Measurements from ENCODE around the gene EME2. TPM values are rescaled to one million over a fixed set of nuclear protein-coding genes. Genes with fewer than 3 reads are reported as not detected.

Gene EME2
- total RNA-seq, 1 experiment from 2014 or later: 63.6 TPM

GRCh38 chr16:1773703-1774447, 1.3 kb downstream of the EME2 start:
- Histone ChIP-seq H3K4ac (ENCODE audit: low read depth, low read length) (no peak overlapping the region), H4K5ac (ENCODE audit: insufficient read length, low read depth, low read length) (no peak overlapping the region), H3K9me3 (ENCODE audit: control insufficient read depth, low read depth, low read length) (no peaks in the 10 kb centered on the region), H2BK15ac (ENCODE audit: low read depth, low read length) (no peak overlapping the region), H4K8ac (replicated peaks; ENCODE audit: insufficient read length, low read depth, low read length) (no peak overlapping the region), H3K9ac (ENCODE audit: extremely low read depth, insufficient read length, low read length) (peak overlapping the region; percentile 56), H2AFZ (ENCODE audit: low read length) (no peak overlapping the region), H2AK5ac (ENCODE audit: insufficient read length, low read length) (no peak overlapping the region), H3K27me3 (ENCODE audit: insufficient read depth, low read length) (no peaks in the 10 kb centered on the region), H2BK5ac (ENCODE audit: insufficient read length, low read length) (no peak overlapping the region), H3K79me2 (ENCODE audit: insufficient read depth, low read length) (no peaks in the 10 kb centered on the region; the same call in 1 of the 2 replicates), H3T11ph (ENCODE audit: low read length) (no peak overlapping the region), H2BK20ac (ENCODE audit: low read depth, low read length, poor library complexity, severe bottlenecking) (no peak overlapping the region), H2BK12ac (ENCODE audit: insufficient read length, low read depth, low read length) (no peak overlapping the region), H3K23ac (ENCODE audit: insufficient read length, low read depth, low read length) (no peak overlapping the region), H3K4me2 (ENCODE audit: insufficient read depth, insufficient read length, low read length) (peak overlapping the region; percentile 64), H3K79me1 (ENCODE audit: insufficient read depth, low read depth, low read length, poor library complexity, severe bottlenecking) (peaks cover 5% of the 10 kb centered on the region), H2BK120ac (ENCODE audit: low read depth, low read length, poor library complexity, severe bottlenecking) (no peak overlapping the region), H4K91ac (ENCODE audit: insufficient read length, low read depth, low read length) (no peak overlapping the region), H4K20me1 (ENCODE audit: control insufficient read depth, insufficient read depth, insufficient read length) (no peaks in the 10 kb centered on the region), H3K14ac (ENCODE audit: insufficient read depth, low read length) (peak overlapping the region; percentile 49; the same call in 1 of the 2 replicates), H3K27ac (ENCODE audit: insufficient read length, low read depth, low read length) (no peak overlapping the region), H3K56ac (ENCODE audit: insufficient read length, low read depth, low read length) (no peak overlapping the region), H3K4me1 (ENCODE audit: insufficient read depth, low read length) (no peaks in the 10 kb centered on the region), H3K23me2 (ENCODE audit: insufficient read length, low read depth, low read length, poor library complexity, severe bottlenecking) (peaks cover 9% of the 10 kb centered on the region), H3K18ac (ENCODE audit: insufficient read length, low read depth, low read length) (no peak overlapping the region)
- Mint-ChIP-seq H3K4me3 (peak overlapping the region; percentile 95 to 98), H3K9me3 (no peaks in the 10 kb centered on the region), H3K27ac (no peak overlapping the region), H3K27me3 (ENCODE audit: low read depth) (no peaks in the 10 kb centered on the region; the same call in 1 of the 2 replicates), H3K4me1 (peaks cover 3 to 19% of the 10 kb centered on the region in 2 experiments), H3K36me3 (ENCODE audit: insufficient read depth in 1 of 3, low read depth in 3 of 3) (peaks cover 9 to 36% (median 16%) of the 10 kb centered on the region in 3 experiments; a peak in 6 of 7 replicates)
- no CpG with 5 or more reads among the region's 45 CpGs for WGBS (ENCODE audit: extremely low coverage, insufficient read length, low lambda C conversion rate)
- TF ChIP-seq CTCF (conservative IDR thresholded peaks at IDR 0.05): no peak; the same call in 1 of the 3 replicates
- no peak for DNase-seq

Data from H9 (cell line).